ENCODE data around the gene ATP5PO.
"Not testable (repeated sequence)": the region's sequence is repeated elsewhere in the genome, so short reads cannot be mapped to it uniquely, and the experiment has no call there.

The ATP5PO gene

GRCh38 chr21:33865996-33866575, 49.5 kb downstream of the ATP5PO start:
- DNase-seq: no peak

GRCh38 chr21:33865176-33865575, 50.4 kb downstream of the ATP5PO start:
- no peak for DNase-seq

- no peak for DNase-seq
Observed at GRCh38 chr21:33864150-33864549, 51.5 kb downstream of the ATP5PO start.

- not testable (repeated sequence) for DNase-seq
Observed at GRCh38 chr21:33863191-33863590, 52.4 kb downstream of the ATP5PO start.

GRCh38 chr21:33861125-33861524, 54.5 kb downstream of the ATP5PO start:
- DNase-seq: no peak

GRCh38 chr21:33860332-33860879, 55.2 kb downstream of the ATP5PO start:
- no peak for DNase-seq

- DNase-seq: no peak
Observed at GRCh38 chr21:33859373-33860102, 56.1 kb downstream of the ATP5PO start.

- no peak for DNase-seq
Observed at GRCh38 chr21:33858667-33859372, 56.8 kb downstream of the ATP5PO start.

- no peak for DNase-seq
Observed at GRCh38 chr21:33857846-33858666, 57.5 kb downstream of the ATP5PO start.

- no peak for DNase-seq
Observed at GRCh38 chr21:33856893-33857527, 58.6 kb downstream of the ATP5PO start.

- no peak for DNase-seq
Observed at GRCh38 chr21:33855190-33855589, 60.4 kb downstream of the ATP5PO start.

GRCh38 chr21:33854604-33855003, 61.0 kb downstream of the ATP5PO start:
- DNase-seq: no peak

All from NCI-H1105 treated with DMSO at 0.1 percent for 48 hours (cell line).